GM18520 (cell line): Measurements from ENCODE around the gene ETNK1.
"Not testable (repeated sequence)": the region's sequence is repeated elsewhere in the genome, so short reads cannot be mapped to it uniquely, and the experiment has no call there.

Experiments used
- ATAC-seq: cut with Tn5 transposase; IDR thresholded peaks from one replicate; pipeline ENCODE4 v1.9.1; 2021; ENCODE audit not compliant: unreplicated experiment

ETNK1 gene

DNA sequence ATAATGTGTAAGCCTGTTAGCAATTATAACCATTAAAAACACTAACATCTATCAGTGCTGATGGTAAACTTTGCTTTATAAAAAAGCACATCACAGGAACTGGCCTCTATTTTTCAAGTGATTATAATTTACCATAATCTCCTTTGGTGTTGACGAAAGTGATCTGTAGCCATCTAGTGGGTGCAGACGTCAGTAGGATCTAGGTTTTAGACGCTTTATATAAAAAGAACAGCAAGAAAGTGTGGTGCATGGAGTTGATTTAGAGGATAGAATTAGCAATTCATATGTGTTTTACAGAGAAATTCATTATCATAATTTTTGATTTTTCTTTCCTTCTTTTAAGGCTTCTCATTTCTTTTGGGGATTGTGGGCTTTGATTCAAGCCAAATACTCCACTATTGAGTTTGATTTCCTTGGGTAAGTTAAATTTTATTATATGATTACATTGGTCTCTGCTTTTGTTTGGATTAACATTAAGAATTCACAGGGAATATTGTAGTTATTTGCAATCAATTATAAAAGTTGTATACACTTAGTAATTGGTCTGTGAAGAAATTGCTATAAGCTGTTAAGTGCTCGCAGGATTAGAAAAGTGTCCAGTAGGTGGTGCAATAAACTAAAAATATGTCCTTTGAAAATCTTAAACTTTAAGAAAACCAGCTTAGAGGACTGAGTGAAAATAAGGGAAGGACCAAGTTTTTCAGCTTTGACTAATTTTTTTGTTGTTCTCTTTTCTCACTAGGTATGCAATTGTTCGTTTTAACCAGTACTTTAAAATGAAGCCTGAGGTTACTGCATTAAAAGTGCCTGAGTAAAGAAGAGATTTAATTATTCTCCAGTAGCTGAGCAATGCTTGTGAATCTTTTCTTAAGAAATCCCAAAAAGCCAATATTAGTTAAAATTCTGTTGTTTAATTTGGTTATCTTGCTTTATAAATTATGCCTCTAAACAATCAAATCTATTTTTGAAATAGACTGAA, 59.5 kb downstream of the ETNK1 start:
- peak; percentile 30 for ATAC-seq

DNA sequence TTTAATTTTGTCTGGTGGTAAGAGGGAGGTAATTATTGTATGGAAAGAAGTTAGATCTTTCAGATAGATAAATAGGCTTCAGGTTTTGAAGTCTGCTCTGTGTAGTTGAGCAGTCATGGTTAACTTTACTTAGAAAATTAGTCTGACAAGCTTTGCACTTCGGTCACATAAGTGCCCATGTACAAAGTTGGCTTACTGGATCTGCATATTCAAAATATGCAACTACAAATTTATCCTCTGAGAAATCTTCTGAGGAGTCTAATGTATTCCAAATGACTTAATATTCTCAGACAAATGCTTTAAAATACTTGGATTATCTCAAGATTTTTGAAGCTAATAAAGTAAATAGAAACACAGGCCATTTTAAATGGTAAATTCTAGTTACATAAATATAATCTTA, 61.2 kb downstream of the ETNK1 start:
- no peak for ATAC-seq

DNA sequence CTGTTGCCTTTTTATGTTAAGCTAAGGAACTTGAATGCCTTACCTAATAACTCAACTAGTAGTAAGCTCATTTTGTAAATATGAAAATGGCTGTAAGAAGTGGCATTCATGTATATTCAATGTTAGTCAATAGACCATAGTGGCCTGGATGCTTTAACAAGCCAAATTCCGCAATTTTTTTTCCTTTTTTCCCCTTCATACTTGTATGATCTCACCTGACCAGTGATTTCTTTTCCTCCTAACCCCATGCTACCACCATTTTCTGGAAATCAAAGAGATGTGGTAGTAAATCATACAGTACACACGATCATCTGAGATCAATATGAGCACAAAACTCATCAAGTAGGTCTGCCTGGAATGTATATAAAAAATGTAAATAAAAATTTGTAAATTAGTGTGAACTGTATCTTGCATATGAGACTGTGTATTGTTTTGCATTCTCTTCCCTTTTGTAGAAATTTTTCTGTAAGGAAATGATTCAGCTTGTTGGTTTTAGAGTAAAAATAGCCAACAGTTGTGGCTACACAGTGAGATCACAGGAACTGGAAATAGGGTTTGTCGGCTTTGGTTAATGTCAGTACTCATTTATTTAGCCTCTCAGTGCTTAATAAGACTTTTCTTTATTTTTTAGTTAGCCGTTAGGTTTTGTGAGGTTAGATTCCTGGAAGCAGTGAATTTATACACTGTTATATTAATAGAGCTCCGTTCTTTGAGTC, 62.5 kb downstream of the ETNK1 start:
- ATAC-seq: peak; percentile 62

DNA sequence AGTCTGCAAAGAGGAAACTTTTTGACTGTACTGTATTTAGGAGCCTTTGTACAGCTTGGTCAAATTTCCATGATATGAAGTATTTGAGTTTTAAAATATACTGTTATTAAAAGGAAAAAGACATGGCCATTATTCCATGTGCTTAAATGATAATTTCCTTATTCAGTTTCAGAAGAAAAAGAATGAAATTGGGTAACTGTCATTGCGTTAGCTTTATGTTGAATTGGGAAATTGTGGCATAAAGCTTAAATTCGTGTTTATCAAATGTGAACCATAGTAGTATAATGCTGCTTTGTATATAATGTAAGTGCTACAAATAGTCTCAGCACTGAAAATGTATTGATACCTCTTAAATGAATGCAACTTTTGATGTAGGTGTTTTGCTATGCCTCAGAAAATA, 64.9 kb downstream of the ETNK1 start:
- ATAC-seq: no peak

DNA sequence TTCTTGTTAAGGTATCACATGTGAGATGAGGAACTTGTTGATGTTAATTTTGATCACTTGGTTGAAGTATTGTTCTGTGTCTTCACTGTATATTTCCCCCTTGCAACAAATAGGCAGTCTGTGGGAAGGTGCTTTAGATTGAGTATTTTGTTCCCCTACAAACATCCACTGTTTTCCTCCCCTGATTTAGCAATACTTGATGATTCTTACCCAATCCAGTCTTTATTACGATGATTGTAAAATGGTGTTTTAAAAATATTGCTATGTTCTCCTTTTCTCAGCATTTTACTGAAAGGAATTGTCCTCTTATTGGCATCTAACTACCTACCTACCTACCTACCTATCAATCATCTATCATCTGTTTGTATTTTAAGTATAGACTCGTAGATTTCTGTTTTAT, 66.3 kb downstream of the ETNK1 start:
- no peak for ATAC-seq

DNA sequence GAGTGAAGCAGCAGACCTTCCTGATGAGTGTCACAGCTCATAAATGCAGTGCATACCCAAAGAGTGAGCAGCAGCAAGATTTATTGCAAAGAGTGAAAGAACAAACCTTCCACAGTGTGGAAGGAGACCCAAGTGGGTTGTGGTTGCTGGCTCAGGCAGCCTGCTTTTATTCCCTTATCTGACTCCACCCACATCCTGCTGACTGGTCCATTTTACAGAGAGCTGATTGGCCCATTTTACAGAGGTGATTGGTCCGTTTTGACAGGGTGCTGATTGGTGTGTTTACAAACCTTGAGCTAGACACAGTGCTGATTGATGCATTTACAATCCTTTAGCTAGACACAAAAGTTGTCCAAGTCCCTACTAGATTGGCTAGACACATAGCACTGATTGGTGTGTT, 67.5 kb downstream of the ETNK1 start:
- ATAC-seq: not testable (repeated sequence)

DNA sequence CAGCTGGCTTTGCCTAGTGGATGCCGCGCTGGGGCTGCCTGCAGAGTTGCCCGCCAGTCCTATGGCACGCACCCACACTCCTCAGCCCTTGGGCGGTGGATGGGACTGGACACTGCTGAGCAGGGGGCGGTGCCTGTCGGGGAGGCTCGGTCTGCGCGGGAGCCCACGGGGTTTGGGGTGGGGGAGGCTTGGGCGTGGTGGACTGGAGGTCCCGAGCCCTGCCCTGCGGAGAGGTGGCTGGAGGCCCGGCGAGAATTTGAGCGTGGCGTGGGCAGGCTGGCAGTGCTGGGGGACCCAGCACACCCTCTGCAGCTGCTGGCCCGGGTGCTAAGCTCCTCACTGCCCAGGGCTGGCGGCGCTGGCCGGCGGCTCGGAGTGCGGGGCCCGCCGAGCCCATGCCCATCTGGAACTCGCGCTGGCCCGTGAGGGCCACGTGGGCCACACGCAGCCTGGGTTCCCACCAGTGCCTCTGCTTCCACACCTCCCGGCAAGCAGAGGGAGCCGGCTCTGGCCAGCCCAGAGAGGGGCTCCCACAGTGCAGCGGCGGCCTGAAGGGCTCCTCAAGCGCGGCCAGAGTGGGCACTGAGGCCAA, 68.1 kb downstream of the ETNK1 start:
- ATAC-seq: no peak

DNA sequence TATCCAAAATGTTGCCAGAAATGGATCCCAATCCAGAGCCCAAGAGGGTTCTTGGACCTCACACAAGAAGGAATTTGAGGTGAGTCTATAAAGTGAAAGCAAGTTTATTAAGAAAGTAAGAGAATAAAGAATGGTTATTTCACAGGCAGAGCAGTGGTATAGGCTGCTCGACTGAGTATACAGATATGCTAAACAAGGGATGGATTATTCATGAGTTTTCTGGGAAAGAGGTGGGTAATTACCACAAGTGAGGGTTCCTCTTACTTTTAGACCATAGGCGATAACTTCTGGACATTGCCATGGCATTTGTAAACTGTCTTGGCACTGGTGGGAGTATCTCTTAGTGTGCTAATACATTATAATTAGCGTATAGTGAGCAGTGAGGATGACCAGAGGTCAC, 73.6 kb downstream of the ETNK1 start:
- ATAC-seq: no peak

DNA sequence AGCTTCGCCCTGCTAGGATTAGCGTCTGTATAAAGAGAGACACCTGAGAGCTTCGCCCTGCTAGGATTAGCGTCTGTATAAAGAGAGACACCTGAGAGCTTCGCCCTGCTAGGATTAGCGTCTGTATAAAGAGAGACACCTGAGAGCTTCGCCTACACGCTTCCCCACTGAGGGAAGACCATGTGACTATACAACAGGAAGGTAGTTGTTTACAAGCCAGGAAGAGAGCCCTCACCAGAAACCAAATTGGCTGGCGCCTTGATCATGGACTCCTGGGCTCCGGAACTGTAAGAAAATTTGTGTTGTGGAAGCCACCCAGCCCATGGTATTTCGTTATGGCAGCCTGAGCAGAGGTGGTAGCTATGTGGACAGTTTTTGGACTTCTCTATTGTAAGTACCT, 74.7 kb downstream of the ETNK1 start:
- ATAC-seq: not testable (repeated sequence)

DNA sequence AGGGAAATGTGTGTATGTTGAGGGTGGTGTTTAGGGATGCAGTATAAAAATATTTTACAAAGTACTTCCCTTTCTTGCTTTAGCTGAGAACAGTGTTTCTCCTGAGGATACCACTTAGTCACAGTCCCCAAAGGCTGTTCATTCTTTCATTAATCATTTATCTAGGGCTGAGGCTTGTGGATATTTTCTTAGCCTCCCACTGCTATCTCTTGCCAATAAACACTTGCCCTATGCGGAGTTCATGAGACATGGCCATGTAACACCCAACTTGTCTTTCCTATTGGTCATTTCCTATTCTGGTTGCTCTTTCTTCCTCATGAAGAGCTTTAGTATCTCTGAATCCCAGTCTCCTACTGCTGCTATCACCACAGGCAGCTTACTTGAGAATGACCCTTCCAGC, 75.1 kb downstream of the ETNK1 start:
- ATAC-seq: no peak

DNA sequence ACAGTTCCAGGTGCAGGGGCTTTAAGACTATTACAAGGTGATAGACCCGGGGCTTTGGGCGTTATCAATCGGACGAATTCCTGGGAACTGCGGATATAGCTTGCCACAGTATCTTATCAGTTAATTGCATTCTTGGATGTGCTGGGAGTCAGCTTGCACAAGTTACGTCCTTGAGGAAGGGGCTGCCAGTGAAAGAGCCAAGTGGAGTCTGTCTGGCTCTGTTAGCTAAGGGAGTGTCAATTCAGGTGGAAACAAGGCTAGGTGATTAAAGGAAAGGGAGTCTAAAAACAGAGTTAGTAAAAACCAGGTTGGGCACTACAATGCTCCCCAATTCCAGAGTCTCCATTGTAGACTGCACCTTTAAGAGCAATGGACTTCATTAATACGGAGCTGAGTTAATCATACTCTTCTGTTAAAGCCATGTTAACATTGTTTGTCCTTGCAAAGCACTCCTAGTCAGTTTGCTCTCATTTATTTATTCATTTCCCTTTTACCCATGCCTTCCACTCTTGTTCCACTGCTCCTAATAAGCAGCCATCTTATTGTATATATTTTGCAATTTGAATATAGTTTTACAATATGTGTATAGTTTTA, 76.3 kb downstream of the ETNK1 start:
- ATAC-seq: not testable (repeated sequence)

DNA sequence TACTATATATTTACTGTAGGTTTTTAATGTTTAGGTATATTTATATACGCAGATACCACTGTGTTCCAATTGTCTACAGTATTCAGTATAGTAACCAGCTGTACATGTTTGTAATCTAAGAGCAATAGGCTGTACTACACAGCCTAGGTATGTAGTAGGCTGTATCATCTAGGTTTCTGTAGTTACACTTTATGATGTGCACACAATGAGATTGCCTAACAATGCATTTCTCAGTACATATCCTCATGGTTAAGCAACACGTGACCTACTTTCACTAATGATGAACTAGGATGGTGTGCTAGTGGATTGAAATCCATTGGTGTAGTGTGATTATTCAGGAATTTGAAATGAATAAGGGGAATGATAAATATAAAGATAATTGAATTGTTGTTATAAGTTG, 77.7 kb downstream of the ETNK1 start:
- ATAC-seq: no peak

DNA sequence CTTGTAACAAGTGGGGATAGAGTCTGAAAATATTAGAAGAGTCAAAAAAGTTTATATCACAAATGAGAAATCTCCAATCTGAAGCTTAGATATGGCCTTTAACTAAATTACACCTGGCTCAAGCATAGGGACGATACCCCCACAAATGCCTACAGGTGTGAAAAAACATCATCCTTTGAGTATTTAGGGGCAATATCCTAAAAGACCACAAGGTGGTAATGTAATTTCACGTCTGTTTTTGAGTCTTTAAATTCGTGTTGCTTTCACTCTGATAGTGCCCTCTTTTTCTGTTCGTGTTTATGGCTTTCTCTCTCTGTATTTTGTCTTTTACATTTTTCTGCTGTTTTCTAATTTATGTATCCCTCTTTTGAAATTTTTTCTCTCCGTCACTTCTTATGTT, 84.3 kb downstream of the ETNK1 start:
- peak; percentile 57 for ATAC-seq

DNA sequence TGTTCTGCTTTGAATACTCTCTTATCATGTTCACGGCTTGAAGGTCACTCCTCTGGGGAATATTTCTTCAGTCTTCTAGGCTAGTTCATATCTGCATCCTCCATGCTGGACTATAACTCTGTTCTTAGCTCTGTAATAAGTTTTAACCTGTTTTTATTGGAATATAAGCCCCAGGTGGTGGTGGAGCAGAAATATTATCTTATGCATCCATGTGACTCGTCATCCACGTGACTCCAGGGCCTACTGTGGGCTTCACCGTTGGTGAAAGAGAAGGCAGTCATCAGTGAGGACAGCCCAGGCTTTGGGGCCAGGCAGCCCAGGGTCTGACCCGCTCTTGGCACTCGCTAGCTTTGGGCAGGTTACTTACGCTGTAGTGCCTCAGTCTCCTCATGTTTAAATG, 87.1 kb downstream of the ETNK1 start:
- no peak for ATAC-seq

DNA sequence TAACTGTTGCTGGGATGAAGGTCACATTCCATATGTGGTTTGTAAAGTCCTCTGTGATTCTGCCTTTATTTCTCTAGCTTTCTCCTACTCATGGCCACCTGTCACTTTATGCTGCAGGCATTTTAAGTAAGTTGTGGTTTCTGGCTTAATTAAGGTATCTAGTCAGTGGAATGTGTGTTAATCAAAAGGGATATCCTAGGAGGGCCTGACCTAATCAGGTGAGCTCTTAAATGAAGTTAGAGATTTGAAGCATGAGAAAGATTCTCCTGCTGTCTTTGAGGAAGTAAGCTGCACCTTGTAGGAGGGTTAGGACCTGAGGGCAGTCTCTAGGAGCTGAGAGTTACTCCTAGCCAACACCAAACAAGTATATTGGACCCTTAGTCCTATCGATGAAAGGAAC, 90.3 kb downstream of the ETNK1 start:
- no peak for ATAC-seq

DNA sequence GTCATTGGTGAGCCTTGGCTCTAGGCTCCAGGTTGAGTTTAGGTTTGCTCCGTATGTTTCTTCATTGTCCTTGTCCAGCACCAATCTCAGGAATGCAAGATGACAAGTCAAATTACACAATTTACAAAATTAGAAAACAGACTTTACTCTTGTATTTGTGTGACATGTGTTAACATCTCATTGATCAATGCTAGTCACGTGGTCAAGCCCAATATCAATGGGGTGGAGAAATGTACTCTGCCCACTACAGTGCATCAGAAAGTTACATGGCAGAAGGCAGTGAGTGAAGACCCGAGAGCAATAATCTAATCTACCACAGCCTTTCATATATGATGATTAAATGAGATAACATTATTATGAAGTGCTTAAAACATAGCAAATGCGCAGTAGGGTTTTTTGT, 94.8 kb downstream of the ETNK1 start:
- no peak for ATAC-seq

DNA sequence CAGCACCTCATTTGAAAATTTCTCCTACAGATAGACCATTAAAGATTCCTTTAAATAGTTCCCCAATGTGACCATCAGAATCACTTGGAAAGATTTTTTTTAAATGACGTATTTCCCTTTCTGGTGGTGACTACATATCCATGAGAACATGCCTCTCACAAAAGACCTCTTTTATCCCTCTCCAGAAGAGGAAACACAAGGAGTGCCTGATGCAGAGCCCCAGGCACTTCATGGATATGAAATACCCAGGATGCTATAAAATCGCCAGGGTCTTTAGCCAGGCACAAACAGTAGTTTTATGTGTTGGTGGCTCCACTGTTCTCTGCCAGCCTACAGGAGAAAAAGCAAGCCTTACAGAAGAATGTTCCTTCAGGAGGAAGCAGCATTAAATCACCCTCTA, 97.1 kb downstream of the ETNK1 start:
- ATAC-seq: no peak

DNA sequence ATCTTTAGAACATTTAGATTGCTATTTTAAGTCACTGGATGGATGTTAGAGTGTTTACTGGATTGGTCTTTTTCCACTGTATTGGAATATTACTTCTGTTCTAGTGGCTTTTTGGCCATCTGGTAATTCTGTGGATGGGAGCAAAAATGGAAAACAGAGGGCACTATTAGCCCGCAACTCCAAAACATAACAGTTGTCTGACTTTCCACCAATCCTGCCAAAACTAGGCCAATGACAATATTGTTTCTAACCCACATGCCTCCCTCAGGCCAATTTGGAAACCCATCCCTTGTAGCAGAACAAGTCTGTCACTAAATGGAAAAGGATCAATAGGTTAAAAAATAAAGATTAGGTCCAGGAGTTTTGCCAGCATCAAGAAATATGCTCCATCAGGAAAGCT, 97.8 kb downstream of the ETNK1 start:
- ATAC-seq: no peak

DNA sequence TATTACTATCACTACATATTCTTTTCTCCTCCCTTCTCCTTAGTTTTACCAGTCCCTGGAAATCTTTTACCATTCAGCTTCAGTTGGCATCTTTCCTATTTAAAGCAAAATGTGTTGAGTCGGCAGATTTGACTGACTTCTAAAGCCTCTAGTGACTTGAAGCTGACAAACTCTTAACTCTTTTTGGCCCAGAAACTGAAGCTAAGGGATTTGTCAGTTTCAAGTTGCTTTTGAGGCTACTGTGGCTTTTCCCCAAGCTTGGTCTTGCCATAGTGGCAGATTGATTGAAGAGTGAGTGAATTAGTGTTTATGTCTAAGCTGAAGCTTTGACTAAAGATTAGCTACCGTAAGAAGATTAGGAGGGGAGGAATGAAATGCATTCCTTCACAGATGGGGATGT, 104.0 kb downstream of the ETNK1 start:
- no peak for ATAC-seq

DNA sequence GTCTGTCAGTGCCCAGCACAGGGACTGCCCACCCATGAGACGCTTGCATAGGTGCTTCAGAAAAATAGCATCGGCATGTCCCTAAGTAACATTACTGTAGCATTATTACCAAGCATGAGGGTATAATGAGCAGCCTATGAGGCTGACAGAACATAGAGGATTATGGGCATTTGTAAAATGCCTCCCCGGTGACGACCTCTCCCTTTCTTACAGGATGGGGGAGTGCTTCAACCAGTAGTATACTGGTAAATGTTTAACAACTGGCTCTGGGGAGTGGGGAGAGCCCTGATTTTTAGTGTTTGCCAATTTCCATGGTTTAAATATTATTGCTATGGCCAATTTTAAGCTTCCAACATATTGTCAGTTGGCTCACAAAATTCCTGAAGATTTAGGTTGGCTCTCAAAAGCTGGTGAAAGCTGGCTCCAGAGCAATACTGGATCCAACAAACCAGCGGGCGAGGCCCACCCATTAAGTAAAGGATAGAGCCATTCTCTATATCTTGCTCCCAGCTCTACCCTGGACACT, 104.5 kb downstream of the ETNK1 start:
- no peak for ATAC-seq

DNA sequence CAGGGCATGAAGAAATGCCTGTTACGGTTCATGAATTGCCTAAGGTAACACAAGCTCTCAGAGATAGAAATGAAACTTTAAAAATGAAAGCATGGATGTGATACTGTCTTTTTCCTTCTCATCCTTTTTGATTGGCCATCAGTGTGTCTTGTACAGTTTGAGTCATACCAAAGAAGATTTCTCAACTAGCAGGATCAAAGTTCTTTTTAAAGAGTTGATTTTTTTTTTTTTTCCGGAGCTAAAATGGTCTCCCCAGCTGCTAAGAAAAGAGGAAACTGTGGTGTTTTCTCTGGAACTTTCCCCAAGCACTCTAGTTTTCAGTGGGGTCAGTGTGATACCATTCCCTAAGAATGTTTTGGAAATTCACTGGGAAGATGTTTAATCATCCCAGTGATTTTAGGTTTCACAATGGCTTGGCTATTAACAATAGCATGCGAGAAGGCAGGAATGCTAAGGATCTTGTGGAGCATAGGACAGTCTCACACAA, 105.0 kb downstream of the ETNK1 start:
- no peak for ATAC-seq
